Eye (tissue), 1 donor: ENCODE results near the gene CCM2L.
A peak's percentile ranks its signal among the peaks of the same experiment; 100 is the strongest.

Experiments used
- DNase-seq: peaks from one replicate; pipeline ENCODE4 v3.0.0-alpha.2; 2015

The CCM2L gene

DNA sequence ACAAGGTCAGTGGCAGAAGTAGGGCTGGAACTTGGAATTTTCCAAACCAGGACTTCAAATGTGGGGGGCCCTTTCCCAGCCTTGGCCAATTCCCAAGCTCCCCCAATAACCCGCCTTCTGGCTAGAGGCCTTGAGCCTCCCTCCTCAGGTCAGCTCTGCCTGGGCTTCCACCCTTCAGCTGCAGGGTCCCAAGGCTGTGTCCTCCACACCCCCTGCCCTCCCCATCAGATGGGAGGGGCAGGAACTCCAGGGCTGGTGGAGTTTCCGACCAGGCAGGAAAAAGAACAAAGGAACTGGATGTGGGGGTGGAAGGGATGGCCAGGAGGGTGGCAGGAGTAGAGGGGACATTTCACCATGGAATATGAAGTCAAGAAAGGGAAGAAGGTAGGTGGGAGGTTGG lies at the start of gene CCM2L:
TSS of gene CCM2L (plus strand) at position 338 of the 400 bp plus-strand sequence. CDS start at position 355, 17 bp downstream.
- no peak for DNase-seq

GRCh38 chr20:31962761-31963160 lies 47.5 kb upstream of the CCM2L start:
- peak; percentile 75 for DNase-seq

GRCh38 chr20:31963889-31964288 lies 46.3 kb upstream of the CCM2L start:
- peak; percentile 27 for DNase-seq

GRCh38 chr20:31966991-31967655 lies 43.1 kb upstream of the CCM2L start:
- DNase-seq: peak; percentile 59

DNA sequence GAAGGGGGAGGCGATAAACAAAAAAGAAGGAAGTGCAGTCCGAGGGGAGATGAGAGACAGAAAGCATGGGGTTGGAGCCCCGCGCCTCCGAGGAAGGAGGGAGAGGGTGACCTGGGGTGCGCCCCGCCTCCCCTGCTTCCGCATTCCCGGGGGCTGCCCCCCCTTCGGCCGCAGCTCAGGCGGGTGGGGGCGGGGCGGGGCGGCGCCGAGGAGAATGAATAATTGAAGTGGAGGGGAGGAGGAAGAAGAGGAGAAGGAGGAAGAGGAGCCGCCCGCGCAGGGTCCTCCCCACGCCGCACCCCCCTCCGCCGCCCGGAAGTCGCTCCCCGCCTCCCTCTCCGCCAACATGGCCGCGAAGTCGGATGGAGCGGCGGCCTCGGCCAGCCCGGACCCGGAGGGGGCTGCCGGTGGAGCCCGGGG lies 42.4 kb upstream of the CCM2L start, which contains the start of gene XKR7:
TSS of gene XKR7 (plus strand) at position 322 of the 420 bp plus-strand sequence. CDS start at position 347, 25 bp downstream.
- peak; percentile 69 for DNase-seq

DNA sequence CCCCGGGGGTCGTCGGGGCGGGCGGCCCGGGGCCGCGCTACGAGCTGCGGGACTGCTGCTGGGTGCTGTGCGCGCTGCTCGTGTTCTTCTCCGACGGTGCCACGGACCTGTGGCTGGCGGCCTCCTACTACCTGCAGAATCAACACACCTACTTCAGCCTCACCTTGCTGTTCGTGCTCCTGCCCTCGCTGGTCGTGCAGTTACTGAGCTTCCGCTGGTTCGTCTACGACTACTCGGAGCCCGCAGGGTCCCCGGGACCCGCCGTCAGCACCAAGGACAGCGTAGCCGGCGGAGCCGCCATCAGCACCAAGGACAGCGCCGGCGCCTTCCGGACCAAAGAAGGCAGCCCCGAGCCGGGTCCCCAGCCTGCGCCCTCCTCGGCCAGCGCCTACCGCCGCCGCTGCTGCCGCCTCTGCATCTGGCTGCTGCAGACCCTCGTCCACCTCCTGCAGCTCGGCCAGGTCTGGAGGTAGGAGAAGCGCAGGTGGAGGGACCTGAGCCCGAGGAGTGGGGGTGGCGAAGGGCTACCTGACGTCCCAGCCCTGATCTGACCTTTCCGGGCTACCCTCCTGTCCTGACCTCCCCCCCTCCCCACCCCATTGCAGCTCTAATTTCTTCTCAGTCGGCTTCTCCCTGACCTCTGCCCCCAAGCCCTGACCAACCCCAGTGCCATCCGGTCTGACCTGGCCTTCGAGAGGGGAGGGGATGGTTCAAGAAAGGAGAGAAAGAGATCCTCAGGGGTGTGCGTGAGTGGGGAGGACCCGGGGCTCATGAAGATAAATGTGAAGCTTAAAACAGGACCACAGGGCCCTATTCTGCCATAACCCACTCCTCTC lies 41.7 kb upstream of the CCM2L start:
- peak; percentile 94 for DNase-seq

- DNase-seq: no peak
Observed at GRCh38 chr20:31969991-31970390, 40.2 kb upstream of the CCM2L start.

DNA sequence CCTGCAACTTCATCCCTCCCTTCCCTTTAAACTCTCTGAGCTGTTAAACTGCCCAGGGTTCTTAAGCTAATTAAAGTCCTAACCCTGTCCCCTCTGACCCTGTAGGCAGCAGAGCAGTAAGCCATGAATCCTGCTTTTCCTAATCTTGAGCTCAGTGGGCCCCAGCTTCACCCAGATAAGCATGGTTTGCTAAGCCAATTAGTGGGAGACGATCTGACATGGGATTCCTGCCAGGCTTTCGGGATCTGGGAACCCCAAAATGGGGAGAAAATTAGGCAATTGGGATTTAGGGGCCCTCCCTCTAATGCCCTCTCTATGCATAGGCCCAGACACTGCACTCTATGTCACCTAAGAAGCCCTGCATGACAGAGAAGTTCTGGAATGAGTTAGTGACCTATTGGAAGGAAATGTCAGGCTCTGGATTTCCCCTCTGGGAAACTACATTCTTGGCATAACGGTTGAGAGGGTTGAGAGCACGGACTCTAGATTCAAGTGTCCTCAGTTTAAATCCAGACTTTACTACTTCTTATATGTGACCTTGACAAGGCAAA lies 37.7 kb upstream of the CCM2L start:
- DNase-seq: no peak

DNA sequence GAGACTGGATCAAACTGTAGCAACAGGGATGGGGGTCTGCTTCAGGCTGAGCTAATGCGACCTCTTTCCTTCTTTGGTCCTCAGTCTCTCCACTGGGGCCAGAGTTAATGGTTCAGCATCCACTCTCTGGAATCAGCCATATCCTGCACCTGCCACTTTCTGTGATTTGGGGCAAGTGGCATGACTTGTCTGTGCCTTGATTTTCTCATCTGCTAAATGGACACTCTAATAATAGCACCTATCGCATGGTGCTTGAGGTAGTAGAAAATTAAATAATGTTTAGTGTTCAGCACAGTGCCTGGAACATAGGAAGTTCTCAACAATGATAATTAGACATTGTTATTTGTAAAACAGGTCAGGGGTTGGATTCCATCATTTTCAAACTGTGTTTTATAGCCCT lies 35.9 kb upstream of the CCM2L start:
- no peak for DNase-seq

DNA sequence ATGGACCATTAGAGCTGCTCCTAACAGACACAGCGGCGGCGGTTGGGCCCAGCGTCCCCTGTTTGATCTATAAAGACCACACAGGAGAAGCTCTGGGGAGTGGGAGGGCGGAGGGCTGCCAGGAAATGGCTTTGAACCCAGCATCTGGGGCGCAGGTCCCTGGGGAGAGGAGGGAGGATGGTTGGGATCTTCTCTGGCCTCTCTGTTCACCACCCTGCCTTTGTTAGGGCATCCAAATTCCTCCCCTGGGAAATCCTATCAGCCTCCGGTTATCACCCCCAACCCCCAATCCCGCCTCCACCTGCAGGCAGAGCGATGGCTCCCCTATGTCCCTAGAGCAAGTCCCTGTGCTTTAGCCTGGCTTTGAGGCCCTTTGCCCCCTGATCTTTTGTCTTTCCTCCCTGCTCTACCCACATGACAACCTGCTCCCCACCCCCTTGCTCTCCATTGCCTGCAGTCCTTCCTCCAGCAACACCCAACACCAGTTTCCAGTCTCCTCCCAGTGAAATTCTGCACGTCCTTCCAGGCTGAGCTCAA lies 35.2 kb upstream of the CCM2L start:
- peak; percentile 75 for DNase-seq

- no peak for DNase-seq
Observed at GRCh38 chr20:31975874-31976273, 34.4 kb upstream of the CCM2L start.

DNA sequence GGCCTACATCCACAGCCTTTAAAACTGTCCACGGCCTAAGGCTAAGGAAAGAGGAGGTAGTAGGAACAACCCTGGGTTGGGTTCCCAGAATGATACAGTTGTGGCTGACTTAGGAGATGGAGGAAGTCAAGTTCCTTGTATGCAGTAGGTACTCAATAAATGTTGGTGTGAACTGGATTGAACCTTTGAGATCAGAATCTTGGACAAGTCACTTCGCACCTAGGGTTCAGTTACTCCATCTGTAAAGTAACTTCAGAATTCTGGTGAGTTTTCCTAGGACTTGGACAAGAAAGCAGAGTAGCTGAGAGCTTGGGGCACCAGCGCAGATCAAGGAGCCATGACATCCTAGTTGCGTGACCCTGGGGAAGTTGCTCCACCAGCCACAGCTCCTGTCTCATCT lies 33.2 kb upstream of the CCM2L start:
- no peak for DNase-seq

DNA sequence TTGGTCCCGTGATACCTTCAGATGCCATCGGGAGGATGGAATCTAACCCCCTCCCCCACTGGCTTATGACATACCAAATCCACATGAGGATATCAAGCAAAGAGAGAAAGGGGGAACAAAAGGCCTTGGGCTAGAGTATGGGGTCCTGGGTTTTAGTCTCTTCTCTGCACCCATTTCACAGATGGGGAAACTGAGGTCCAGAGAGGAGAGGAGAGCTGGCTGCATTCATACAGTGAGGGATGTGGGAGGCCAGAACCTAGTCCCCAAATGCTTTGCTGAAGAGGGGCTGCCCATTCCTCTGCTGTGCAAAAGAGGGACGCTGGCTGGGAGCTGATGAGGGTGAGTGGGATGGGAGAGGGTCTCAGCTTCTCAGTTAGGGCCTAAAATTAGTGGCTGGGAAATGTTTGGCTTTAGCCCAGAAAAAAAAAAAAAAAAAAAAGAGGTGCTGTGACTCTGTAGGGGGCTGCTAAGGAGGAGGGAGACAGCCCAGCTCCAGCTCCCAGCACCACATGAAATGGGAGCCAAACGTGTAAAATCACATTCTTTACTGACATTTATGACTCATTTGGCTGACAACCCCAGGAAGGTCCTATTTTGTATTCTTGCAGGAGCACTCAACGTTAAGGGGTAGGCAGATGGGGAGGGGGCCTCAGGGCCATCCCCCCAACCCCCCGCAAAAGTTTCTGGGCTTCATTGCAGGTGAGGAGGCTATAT lies 30.4 kb upstream of the CCM2L start:
- no peak for DNase-seq

GRCh38 chr20:31981784-31982183 lies 28.5 kb upstream of the CCM2L start:
- no peak for DNase-seq

DNA sequence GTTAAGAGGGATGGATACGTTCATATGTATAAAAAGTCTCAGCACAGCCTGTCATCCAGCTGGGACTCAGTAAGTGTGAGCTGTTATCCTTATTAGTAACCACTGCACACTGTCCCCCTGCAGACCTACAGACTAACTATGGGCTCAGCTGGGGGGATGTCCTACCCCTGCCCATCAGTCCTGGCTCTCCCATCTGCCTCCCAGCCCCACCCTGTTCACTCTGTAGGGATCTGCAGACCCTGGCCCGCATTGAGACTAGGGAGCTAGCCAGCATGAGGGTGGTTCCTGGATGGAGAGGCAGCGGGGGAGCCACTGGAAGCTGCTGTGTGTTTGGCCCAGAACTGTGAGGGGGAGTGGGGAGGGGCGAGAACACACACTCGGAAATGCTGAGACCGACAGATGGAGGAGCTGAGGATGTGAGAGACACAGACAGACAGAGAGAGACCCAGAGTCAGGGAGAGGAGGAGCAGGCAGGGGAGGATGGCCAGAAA lies 25.2 kb upstream of the CCM2L start:
- DNase-seq: peak; percentile 53

DNA sequence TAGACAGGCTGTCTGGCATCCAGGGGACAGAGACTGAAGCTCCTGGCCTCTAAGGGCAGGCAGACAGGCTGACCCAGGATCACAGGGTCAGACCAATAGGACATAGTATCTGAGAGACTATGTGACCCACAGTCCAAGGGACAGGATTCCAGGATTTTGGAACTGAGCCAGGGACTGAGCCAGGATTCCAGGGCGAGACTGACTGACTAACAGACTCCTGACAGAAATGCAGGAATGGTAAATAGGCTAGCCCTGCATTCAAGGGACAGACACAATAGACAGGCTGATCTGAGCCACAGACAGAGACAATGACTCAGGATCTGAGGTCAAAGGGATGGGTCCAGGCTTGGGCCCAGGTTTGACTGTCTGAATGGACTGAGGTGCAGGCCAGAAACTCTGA lies 22.5 kb upstream of the CCM2L start:
- no peak for DNase-seq

DNA sequence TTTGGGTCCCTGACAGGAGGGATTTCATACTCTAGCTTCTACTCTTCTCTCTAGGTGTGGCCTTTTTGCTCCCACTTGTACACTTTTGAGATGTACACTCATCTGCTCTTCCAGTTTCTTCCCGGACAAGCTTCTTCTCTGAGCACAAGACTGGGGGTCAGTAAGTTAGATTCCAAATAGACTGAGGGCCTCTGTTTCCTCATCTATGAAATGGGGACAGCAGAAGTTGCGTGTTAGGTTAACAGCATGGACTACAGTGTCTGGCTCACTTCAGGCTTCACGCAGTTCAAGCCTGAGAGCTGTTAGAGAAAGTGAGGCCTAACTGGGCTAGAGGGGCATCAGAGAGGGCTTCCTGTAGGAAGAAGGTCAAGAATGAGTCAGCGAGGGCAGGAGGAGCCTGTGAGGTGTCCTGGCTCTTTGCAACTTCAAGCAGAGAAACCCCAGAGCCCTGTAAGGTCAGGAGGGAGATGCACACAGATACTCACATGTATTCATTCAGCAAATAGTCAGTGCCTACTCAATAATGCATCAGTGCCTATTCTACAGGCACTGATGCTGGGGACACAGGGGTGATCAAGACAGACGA lies 21.7 kb upstream of the CCM2L start:
- no peak for DNase-seq

- DNase-seq: no peak
Observed at GRCh38 chr20:31989030-31989645, 21.1 kb upstream of the CCM2L start.

- DNase-seq: no peak
Observed at GRCh38 chr20:31990641-31991338, 19.4 kb upstream of the CCM2L start.

- DNase-seq: no peak
Observed at GRCh38 chr20:31991339-31991705, 18.9 kb upstream of the CCM2L start.

DNA sequence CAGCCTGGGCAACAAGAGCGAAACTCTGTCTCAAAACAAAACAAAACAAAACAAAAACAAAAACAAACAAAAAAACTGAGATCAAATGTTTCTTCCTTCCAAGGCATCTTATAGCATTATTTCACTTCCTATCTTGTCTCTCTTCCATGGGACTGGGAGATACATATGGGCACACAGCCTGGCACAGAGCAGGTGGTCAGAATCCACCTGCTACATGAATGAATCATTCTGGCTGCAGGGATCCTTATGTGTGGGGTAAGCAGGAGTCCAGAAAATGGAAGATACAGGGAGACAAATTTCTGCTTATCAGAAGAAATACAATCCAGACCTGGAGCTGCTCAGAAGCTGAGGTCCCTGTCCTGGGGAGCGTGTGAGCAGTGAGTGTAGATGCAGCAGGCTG lies 18.2 kb upstream of the CCM2L start:
- no peak for DNase-seq
